Measurements from ENCODE around the gene HECTD4.
"Not testable (repeated sequence)": the region's sequence is repeated elsewhere in the genome, so short reads cannot be mapped to it uniquely, and the experiment has no call there.

HECTD4 gene, protein sequence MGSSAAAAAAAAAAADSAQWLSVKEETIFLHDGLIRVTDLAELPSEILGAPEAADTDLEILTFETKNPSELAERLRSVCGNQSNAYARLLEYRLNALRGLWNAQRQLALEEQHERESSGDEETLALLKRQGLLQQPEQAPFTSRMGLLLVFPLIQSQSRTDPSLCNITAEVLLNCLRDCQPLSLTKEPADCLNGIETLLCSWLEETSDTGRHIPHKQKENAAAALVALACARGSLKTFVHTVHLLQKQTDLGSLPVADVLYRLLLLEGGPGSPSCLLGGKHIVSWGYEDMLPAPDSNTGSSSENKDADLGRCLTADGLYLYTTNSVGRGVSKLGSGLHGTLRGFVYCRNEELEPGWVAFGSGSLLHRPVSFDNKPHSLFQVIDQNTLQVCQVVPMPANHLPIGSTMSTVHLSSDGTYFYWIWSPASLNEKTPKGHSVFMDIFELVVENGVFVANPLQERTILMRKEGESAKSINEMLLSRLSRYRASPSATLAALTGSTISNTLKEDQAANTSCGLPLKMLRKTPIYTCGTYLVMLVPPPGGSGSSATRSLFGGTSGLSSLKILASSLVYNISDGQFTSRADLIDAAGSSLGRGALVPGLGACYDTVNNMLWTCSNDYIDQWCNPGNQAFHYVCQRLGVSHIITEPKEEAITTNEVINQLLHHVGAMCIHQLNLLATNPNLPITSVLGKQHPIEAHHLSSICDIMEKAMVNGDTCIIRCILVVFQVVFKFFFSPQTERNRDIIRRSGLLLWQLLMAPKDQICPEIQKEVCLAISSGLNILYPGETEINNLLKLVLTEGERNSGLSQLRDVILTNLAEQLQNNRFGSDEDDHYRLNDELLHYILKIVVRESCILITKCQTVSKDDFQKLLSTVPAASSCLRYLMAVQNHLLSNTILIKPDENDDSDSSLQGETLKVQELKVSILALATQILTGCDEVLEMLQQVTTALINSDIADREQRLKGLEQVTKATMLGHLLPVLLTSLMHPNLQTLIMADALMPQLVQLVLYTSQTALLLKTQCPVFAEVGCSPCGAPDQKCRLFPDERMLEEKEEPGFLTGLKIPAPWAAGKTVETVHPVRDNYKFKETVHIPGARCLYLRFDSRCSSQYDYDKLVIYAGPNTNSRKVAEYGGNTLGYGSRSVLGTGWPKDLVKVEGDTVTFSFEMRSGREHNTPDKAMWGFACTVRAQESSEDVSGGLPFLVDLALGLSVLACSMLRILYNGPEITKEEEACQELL (N-terminal part only)

DNA sequence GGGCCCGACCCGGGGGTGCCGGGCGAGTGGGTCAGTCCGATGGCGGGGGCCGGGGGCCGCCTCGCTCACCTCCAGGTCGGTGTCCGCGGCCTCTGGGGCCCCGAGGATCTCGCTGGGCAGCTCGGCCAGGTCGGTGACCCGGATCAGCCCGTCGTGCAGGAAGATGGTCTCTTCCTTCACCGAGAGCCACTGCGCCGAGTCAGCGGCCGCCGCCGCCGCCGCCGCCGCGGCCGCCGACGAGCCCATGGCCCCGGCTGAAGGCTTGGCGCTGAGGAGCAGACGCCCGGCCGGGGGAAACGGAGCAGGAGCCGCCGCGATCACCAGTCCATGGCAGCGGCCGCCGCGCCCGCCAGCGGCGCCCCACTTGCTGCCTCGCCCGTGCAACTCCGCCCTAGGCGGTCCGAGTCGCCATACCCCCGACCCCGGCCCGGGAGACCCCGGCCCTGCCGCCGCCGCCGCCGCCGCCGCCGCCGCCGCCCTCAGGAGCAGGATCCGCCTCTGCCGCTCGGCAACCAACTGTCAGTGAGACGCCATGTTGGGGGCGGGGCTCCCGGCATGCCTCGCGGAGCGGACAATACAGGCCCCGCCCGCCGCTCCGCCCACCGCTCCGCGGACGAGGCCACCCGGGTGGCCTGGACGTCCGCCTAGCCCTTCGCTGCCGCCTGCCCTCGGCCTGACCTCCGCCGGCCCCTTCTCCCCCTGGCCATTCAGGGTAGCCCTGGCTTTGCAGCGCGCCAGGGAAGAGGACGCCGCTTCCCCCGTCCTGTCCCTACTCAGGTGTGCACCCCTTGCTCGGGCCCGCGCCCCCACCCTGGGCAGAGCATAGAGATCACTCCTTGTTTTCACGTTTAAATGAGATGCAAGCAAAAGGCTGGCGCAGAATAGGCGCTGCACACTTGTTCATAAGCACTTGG lies at the start of gene HECTD4:
Gene HECTD4 (minus strand): TSS at position 549 of the 914 bp plus-strand sequence. CDS start 303 bp downstream, at position 246.
- DNase-seq: peak; percentile 93

GRCh38 chr12:112431965-112432364 lies 49.7 kb upstream of the HECTD4 start:
- no peak for DNase-seq

DNA sequence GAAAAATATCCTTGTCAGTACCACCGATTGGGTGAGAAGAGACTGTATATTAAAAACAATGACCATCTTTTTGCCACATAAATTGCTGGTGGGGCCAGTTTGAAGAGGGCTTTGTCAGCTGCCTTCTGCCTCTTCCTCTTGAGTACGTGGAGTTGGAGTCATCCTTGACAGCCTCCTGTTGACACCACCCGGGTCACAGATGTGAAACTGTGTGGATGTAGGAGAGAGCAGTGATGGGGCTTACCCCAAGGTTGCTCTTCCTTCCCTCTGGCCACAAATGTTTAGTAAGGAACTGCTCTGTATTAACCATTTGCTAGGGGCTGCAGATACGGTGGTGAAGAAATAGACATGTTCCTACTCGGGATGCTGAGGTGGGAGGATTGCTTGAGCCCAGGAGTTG lies 48.7 kb upstream of the HECTD4 start:
- DNase-seq: peak; percentile 35

GRCh38 chr12:112427760-112428159 lies 45.5 kb upstream of the HECTD4 start:
- DNase-seq: no peak

GRCh38 chr12:112425582-112426382 lies 43.6 kb upstream of the HECTD4 start:
- DNase-seq: no peak

DNA sequence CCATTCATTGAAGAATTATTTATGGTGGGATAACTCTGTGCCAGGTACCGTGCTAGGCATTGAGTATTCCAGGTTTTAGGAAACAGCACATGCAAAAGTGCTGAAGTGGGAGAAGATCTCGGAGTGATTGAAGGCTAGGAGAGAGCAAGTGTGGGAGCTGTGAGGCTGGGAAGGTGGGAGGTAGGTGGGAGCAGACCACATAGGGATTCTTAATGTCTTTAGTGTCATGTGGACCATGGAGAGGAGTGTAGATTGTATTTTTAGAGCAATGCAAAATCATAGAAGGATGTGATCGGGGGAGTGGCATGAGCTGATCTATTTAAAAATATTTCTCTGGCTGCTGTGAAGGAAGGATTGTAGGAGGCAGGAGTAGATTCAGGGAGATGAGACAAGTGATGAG lies 41.9 kb upstream of the HECTD4 start:
- DNase-seq: no peak

DNA sequence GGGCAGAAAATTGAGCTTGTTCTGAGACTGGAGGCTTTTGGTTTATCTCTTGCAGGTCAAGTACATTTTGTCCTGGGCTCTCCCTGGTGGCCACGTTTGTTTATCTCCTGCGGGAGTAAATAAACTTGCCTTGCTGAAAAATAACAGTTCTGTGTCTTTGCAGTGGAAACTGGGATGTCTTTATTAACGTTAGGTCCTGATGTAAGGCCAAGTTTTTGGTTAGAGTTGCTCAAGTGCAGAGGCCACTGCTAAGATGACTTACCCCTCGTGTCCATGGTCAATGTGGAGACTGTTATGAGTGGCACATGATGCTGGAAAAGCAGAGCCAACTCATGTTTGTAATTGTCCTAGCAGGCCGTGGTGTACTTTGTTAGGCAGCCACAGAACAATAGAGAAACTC lies 40.3 kb upstream of the HECTD4 start:
- no peak for DNase-seq

- DNase-seq: no peak
Observed at GRCh38 chr12:112421363-112421762, 39.1 kb upstream of the HECTD4 start.

- DNase-seq: no peak
Observed at GRCh38 chr12:112420740-112421139, 38.5 kb upstream of the HECTD4 start.

DNA sequence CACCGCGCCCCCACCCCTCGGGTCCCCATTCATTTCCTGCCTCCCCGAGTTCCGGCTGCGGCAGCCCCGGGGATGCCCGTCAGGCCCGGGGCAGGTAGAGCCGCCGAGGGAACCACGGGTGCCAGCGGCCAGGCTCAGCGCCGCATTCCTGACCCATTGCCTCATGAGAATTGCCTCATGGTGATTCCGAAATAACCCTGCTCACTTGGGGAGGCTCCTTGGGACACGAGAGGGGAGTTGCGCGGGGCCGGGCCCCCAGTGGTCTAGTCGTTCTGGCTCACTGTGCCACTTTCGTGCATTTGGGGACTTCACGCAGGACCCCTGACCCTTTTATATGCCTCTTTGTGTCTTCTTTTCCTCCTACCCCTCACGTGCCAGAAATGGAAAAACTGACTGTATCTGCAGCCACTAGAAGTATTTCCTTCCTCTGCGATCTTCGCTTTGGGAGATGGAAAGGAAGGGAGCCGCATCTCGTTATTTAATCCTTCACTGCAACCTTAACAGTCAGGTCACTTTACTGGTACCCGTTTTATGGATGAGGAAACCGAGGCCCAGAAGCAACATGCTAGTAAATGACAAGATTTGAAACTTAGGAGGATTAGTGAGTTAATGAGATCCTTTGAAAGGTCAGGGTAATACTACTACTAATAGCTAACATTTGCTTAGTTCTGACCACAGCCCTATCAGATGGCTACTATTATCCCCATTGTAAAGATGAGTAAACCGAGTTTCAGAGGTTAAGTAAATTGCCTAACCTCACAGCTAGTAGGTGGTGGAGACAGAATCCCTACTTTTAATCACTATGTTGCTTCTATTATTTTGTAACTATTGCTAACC lies 37.3 kb upstream of the HECTD4 start:
- DNase-seq: peak; percentile 35

GRCh38 chr12:112418608-112419296 lies 36.5 kb upstream of the HECTD4 start, which contains the start of gene PTPN11:
Gene PTPN11 (plus strand): TSS chr12:112418947. CDS start chr12:112419112, 165 bp downstream.
- DNase-seq: peak; percentile 91

- no peak for DNase-seq
Observed at GRCh38 chr12:112418273-112418607, 36.0 kb upstream of the HECTD4 start.

DNA sequence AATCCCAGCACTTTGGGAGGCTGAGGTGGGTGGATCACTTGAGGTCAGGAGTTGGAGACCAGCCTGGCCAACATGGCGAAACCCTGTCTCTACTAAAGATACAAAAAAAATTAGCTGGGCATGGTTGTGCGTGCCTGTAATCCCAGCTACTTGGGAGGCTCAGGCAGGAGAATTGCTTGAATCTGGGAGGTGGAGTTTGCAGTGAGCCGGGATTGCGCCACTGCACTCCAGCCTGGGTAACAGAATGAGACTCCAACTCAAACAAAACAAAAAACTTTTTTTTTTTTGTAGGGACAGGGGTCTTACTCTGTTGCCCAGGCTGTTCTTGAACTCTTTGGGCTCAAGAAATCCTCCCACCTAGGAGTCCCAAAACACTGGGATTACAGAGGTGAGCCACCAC lies 33.2 kb upstream of the HECTD4 start:
- not testable (repeated sequence) for DNase-seq

DNA sequence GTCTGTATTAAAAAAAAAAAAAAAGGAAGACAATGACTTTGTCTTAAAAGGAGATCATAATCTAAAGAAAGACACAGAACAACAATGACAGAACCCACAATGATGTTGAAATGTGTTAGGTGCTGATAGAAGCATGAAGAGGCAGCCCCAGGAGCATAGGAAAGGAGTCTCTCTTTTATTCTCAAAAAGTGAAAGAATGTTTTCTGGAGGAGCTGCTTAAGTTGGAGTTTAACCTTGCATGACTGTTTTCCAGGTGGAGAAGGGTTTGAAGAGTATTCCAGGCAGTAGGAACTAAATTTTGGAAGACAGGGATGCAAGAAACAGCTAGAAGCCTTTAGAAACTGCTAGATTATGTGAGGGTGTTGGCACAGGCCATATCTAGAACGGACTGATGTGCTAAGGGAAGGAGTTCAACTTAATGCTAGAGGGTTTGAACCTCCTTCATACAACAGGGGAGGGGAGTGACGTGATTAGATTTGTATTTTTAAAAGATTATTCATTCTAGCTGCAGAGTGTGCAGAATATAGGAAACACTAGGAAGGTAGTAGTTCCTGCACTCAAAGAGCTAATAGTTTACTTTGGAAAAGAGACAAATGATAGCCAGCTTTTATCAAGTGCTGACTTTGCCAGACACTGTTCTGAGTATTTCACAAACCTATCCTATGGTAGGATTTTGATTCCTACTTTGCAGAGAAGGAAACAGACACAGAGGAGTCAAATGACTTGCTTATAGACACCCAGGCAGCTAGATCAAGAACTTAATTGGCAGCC lies 31.8 kb upstream of the HECTD4 start:
- DNase-seq: no peak

GRCh38 chr12:112409906-112410244 lies 27.6 kb upstream of the HECTD4 start:
- no peak for DNase-seq

DNA sequence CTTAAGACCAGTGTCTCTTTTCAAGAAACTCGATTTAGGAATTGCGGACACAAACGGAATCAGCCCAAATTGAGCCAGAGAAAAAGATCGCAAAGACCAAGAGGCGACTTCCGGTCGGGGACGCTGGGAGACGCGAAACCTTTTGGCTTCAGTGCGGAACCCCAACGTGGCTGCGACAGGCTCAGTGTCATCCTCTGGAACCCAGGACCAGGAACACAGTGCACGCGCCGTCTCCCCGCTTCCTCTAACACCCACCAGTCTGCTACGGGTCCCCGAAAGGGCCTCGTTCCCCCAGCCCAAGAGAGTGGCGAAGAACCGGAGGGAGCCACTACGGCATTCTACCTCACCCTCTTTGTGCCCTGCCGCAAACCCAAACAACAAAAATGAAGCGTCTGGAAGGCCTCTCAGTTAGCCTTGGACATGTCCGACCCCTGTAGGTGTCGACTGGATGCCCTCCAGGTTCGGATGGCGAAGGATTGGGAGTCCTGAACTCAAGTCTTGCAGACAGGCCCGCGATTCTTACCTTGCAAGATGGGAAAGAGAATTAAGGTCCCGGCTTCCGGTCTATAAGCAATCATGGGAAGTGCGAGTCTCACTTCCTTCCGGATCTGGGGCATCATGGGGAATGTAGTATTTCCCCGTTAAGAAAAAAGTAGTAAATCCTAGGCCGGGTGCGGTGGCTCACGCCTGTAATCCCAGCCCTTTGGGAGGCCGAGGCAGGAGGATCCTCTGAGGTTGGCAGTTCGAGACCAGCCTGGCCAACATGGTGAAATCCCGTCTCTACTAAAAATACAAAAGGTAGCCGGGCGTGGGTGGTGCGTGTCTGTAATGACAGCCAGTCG lies 27.1 kb upstream of the HECTD4 start, which contains the start of gene RPL6:
Gene RPL6 (minus strand): TSS at position 542 of the 842 bp plus-strand sequence. CDS start 949 bp downstream, outside the sequence.
- DNase-seq: peak; percentile 95

GRCh38 chr12:112408621-112409020 lies 26.4 kb upstream of the HECTD4 start:
- DNase-seq: peak; percentile 47

GRCh38 chr12:112407683-112408082 lies 25.5 kb upstream of the HECTD4 start:
- not testable (repeated sequence) for DNase-seq
